ENCODE results near the gene CTNNA2.

CTNNA2 gene

DNA sequence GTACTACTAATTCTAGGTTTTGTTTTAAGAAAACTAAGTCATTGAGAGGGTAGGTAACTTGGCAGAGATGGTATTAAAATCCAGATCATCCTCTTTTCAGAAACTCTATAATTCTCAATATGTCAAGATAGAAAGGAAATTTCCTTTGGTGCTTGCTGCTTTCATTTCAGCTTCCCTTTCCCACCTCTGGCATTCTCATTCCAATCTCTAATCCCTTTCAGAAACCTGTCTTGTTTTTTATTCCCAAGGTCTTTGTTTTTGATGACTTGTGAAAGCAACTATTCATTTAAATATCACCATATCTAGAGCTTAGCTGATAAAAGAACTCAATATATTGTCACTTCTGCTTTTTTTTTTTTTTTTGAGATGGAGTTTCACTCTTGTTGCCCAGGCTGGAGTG, 1034.5 kb downstream of the CTNNA2 start:
- H3K4me1 ChIP-seq (ENCODE audit: control insufficient read depth, insufficient read depth, low read length, unreplicated experiment), result no peaks in the 10 kb centered on the region
- H3K27me3 ChIP-seq (ENCODE audit: insufficient read depth, low read length), result no peaks in the 10 kb centered on the region
- no peak overlapping the region for H3K4me3 ChIP-seq (ENCODE audit: low read depth, low read length)
- H2AFZ ChIP-seq (ENCODE audit: low read length, unreplicated experiment), result no peak overlapping the region
- no peak overlapping the region for H3K27ac ChIP-seq (ENCODE audit: low read depth, low read length)
- no peaks in the 10 kb centered on the region for H3K79me2 ChIP-seq (ENCODE audit: control insufficient read depth, insufficient read depth, low read length, unreplicated experiment)
- H3K36me3 ChIP-seq (ENCODE audit: insufficient read depth, low read length), result no peaks in the 10 kb centered on the region

DNA sequence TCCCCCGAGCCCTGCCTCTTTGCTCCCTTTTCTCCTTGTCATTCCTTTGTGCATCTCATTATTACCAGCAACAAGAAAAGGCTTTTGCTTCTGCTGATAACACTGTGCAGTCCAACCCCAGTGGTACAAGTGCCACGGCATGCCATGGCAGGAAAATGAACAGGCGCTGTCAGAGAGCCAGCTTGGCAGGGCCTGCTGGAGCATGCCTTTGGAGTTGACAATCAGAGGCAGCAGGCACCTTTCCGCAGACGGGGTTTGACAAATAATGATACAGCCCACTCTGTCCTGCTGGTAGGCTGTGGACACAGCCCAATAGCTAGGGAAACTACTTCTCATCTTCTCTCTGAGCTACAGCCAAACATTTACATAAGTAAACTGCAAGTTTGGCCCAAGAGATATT, 1035.6 kb downstream of the CTNNA2 start:
- Histone ChIP-seq H3K79me2 (ENCODE audit: control insufficient read depth, insufficient read depth, low read length, unreplicated experiment) (no peaks in the 10 kb centered on the region), H3K4me1 (ENCODE audit: control insufficient read depth, insufficient read depth, low read length, unreplicated experiment) (no peaks in the 10 kb centered on the region), H3K27me3 (ENCODE audit: insufficient read depth, low read length) (no peaks in the 10 kb centered on the region), H3K27ac (ENCODE audit: low read depth, low read length) (no peak overlapping the region), H2AFZ (ENCODE audit: low read length, unreplicated experiment) (no peak overlapping the region), H3K4me3 (ENCODE audit: low read depth, low read length) (no peak overlapping the region), H3K36me3 (ENCODE audit: insufficient read depth, low read length) (no peaks in the 10 kb centered on the region)

DNA sequence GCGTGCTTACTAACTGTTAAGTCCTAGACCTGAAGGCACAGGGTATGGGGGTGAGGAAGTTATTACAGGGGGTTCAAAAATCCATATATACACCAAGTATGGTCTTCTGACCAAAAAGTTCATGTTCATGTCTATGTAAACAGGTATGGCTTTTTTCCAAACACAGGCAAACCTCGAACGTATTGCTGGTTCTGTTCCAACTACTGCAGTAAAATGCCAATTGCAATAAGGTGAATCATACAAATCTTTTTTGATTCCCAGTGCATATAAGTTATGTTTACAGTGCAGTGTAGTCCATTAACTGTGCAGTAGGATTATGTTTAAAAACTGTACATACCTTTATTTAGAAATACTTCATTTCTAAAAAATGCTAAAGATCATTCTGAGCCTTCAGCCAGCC, 1037.0 kb downstream of the CTNNA2 start:
- H3K4me3 ChIP-seq (ENCODE audit: low read depth, low read length), result no peak overlapping the region
- H2AFZ ChIP-seq (ENCODE audit: low read length, unreplicated experiment), result no peak overlapping the region
- no peak overlapping the region for H3K27ac ChIP-seq (ENCODE audit: low read depth, low read length)
- H3K79me2 ChIP-seq (ENCODE audit: control insufficient read depth, insufficient read depth, low read length, unreplicated experiment), result no peaks in the 10 kb centered on the region
- H3K36me3 ChIP-seq (ENCODE audit: insufficient read depth, low read length), result no peaks in the 10 kb centered on the region
- no peaks in the 10 kb centered on the region for H3K27me3 ChIP-seq (ENCODE audit: insufficient read depth, low read length)
- H3K4me1 ChIP-seq (ENCODE audit: control insufficient read depth, insufficient read depth, low read length, unreplicated experiment), result no peaks in the 10 kb centered on the region

DNA sequence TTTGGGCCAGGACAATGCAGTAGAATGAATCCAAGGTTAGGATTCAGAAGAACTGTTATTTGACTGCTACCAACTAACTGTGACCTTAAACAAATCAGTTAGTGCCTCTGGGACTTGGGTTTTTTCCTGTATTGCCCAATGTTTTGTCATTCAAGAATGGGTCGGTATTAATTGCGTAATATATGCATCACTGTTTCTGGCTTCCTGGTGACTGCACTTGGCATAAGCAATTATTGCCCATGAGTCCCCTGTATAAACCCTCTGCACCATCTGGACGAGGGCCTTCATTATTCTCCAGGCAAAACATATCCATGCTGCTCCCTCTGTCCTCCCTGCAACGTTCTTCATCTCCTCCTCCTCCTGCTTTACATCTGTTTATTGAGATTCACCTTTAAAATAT, 1047.5 kb downstream of the CTNNA2 start:
- no peak overlapping the region for H2AFZ ChIP-seq (ENCODE audit: low read length, unreplicated experiment)
- no peak overlapping the region for H3K4me3 ChIP-seq (ENCODE audit: low read depth, low read length)
- no peaks in the 10 kb centered on the region for H3K4me1 ChIP-seq (ENCODE audit: control insufficient read depth, insufficient read depth, low read length, unreplicated experiment)
- H3K27ac ChIP-seq (ENCODE audit: low read depth, low read length), result no peak overlapping the region
- H3K79me2 ChIP-seq (ENCODE audit: control insufficient read depth, insufficient read depth, low read length, unreplicated experiment), result no peaks in the 10 kb centered on the region
- H3K36me3 ChIP-seq (ENCODE audit: insufficient read depth, low read length), result no peaks in the 10 kb centered on the region
- no peaks in the 10 kb centered on the region for H3K27me3 ChIP-seq (ENCODE audit: insufficient read depth, low read length)

DNA sequence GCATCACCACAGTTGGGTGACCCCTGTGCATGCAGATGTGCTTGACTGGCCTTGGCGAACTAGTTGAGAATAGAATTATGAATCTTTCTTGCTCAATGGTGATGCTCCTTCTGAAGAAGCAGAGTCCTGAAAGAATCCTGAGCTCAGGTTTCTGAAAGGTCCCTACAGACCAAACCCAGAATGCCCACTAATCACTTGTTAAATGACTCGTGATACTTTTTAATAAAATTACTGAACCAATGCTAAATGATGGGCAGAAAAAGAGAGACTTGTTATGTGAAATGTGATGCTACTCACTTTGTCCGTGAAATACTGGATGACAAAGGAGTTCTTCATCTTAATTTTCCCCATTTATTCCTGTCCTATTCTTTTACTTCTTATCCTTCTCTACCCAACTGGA, 1055.2 kb downstream of the CTNNA2 start:
- Histone ChIP-seq H3K4me1 (ENCODE audit: control insufficient read depth, insufficient read depth, low read length, unreplicated experiment) (no peaks in the 10 kb centered on the region), H2AFZ (ENCODE audit: low read length, unreplicated experiment) (no peak overlapping the region), H3K4me3 (ENCODE audit: low read depth, low read length) (no peak overlapping the region), H3K36me3 (ENCODE audit: insufficient read depth, low read length) (no peaks in the 10 kb centered on the region), H3K79me2 (ENCODE audit: control insufficient read depth, insufficient read depth, low read length, unreplicated experiment) (no peaks in the 10 kb centered on the region), H3K27ac (ENCODE audit: low read depth, low read length) (no peak overlapping the region), H3K27me3 (ENCODE audit: insufficient read depth, low read length) (no peaks in the 10 kb centered on the region)

DNA sequence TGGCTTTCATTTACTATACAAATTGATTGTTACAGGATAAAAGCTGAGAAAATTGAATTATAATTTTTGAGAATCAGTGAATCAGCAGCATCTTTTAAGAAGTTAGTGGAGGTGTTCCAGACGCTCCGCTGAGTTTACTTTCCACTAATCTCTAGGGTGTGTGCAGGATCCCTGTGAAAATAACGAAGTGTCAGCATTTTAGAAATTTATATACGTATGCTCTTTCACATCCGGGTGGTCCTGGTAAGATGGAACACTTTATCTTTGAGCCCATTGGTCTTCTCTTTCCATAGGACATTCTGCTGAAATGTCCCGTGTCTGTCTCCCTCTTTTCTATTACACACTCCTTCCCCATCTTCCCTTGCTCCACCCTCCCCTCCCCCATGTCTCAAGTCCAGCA, 1060.3 kb downstream of the CTNNA2 start:
- H2AFZ ChIP-seq (ENCODE audit: low read length, unreplicated experiment), result no peak overlapping the region

DNA sequence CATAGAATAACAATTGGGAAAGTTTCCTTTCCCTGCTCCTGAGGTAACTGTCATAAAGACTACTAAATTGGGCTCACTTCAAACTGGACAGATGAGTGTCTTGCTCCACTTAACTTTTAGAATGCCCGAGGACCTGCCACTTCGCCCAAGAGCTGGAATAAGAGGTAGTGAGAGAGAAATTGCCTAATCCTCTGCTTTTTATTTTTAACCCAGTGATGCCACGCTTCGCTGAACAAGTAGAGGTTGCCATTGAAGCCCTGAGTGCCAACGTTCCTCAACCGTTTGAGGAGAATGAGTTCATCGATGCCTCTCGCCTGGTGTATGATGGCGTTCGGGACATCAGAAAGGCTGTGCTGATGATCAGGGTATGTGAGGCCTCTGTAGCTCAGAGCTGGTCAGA, 1061.1 kb downstream of the CTNNA2 start:
- Histone ChIP-seq H3K79me2 (ENCODE audit: control insufficient read depth, insufficient read depth, low read length, unreplicated experiment) (no peaks in the 10 kb centered on the region), H3K4me1 (ENCODE audit: control insufficient read depth, insufficient read depth, low read length, unreplicated experiment) (no peaks in the 10 kb centered on the region), H3K27ac (ENCODE audit: low read depth, low read length) (no peak overlapping the region), H3K27me3 (ENCODE audit: insufficient read depth, low read length) (no peaks in the 10 kb centered on the region), H3K4me3 (ENCODE audit: low read depth, low read length) (no peak overlapping the region), H3K36me3 (ENCODE audit: insufficient read depth, low read length) (no peaks in the 10 kb centered on the region), H2AFZ (ENCODE audit: low read length, unreplicated experiment) (no peak overlapping the region)

More for the DNA sequence above, 1060.3 kb downstream of the CTNNA2 start:
- no peak overlapping the region for H3K27ac ChIP-seq (ENCODE audit: low read depth, low read length)
- no peak overlapping the region for H3K4me3 ChIP-seq (ENCODE audit: low read depth, low read length)
- no peaks in the 10 kb centered on the region for H3K4me1 ChIP-seq (ENCODE audit: control insufficient read depth, insufficient read depth, low read length, unreplicated experiment)
- H3K79me2 ChIP-seq (ENCODE audit: control insufficient read depth, insufficient read depth, low read length, unreplicated experiment), result no peaks in the 10 kb centered on the region
- H3K27me3 ChIP-seq (ENCODE audit: insufficient read depth, low read length), result no peaks in the 10 kb centered on the region
- H3K36me3 ChIP-seq (ENCODE audit: insufficient read depth, low read length), result no peaks in the 10 kb centered on the region

DNA sequence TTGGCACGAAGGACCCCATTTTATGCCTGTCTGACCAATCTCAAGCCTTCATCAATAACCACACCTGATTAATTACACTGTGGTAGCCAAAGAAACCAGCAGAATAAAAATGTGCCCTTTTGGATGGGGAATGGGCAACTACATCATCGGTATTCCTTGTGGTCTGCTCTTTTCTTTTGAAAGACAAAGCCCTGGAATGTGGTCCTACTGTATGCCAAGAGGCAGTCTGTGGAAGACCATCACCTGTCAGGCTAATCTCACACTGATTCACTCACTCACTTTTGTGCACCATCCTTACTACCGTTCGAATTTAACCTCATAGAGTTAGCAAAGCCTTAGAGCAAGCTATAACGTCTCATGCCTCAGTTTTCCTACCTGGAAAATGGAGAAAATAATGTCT, 1066.9 kb downstream of the CTNNA2 start:
- H3K27me3 ChIP-seq (ENCODE audit: insufficient read depth, low read length), result no peaks in the 10 kb centered on the region
- no peak overlapping the region for H3K27ac ChIP-seq (ENCODE audit: low read depth, low read length)
- no peaks in the 10 kb centered on the region for H3K36me3 ChIP-seq (ENCODE audit: insufficient read depth, low read length)
- H3K79me2 ChIP-seq (ENCODE audit: control insufficient read depth, insufficient read depth, low read length, unreplicated experiment), result no peaks in the 10 kb centered on the region
- H2AFZ ChIP-seq (ENCODE audit: low read length, unreplicated experiment), result no peak overlapping the region
- H3K4me3 ChIP-seq (ENCODE audit: low read depth, low read length), result no peak overlapping the region
- no peaks in the 10 kb centered on the region for H3K4me1 ChIP-seq (ENCODE audit: control insufficient read depth, insufficient read depth, low read length, unreplicated experiment)

DNA sequence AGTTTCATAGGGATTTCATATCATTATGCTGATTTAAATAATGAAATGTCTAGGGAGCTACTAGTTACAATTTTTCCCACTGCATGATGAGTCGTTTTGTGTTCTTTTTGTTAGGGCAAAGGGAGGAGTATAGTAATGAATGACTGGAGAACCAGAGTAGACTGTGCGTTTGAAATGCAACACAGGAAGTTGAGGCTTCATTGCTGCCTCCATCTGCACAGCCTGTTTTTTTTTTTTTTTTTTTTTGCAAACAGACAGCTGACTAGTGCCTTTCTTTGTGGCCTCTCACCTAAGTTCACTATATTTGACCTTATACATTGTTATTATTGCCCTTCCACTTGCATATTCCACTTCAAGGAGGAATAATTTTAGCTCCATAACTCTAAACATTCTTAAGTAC, 1078.4 kb downstream of the CTNNA2 start:
- H3K27me3 ChIP-seq (ENCODE audit: insufficient read depth, low read length), result no peaks in the 10 kb centered on the region
- no peak overlapping the region for H2AFZ ChIP-seq (ENCODE audit: low read length, unreplicated experiment)

DNA sequence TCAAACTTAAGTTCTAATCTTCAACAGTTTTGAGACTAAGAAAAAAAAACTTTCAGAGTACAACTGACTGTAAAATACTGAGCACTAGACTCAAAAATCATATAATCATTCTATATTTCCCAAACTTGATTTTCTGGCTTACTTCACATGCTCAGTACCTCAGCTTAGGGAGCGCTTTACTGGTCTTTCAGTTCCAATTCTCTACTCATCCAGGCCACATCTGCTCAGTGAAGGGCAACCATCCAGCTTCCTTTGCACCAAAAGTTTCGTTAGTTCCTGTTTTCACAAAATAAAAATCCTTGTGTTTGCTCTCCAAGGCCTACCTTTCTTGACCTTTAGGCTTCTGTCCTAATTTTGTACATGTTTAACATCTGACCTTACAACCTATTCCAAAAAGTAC, 1079.3 kb downstream of the CTNNA2 start:
- Histone ChIP-seq H3K79me2 (ENCODE audit: control insufficient read depth, insufficient read depth, low read length, unreplicated experiment) (no peaks in the 10 kb centered on the region), H3K36me3 (ENCODE audit: insufficient read depth, low read length) (no peaks in the 10 kb centered on the region), H3K4me3 (ENCODE audit: low read depth, low read length) (no peak overlapping the region)

More for the DNA sequence above, 1078.4 kb downstream of the CTNNA2 start:
- Histone ChIP-seq H3K79me2 (ENCODE audit: control insufficient read depth, insufficient read depth, low read length, unreplicated experiment) (no peaks in the 10 kb centered on the region), H3K36me3 (ENCODE audit: insufficient read depth, low read length) (no peaks in the 10 kb centered on the region), H3K4me1 (ENCODE audit: control insufficient read depth, insufficient read depth, low read length, unreplicated experiment) (no peaks in the 10 kb centered on the region), H3K4me3 (ENCODE audit: low read depth, low read length) (no peak overlapping the region), H3K27ac (ENCODE audit: low read depth, low read length) (no peak overlapping the region)

DNA sequence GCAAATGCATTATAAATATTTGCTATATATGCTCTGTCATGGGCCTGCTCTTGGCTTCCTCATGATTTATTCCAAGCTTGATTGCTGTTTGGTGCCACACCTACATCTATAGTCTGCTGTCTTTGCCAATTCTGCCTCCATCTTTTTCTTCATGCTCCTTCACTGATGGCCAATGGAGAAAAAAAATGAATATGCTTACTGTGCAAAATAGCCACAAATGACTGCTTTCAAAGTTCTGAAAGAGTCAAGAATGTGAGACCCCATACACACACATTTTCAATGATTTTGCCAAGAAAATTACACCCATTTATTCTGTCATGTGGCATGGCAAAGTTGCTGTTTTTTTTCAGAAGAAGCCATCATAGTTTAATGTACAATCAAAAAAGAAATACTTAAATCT, 1097.3 kb downstream of the CTNNA2 start:
- no peaks in the 10 kb centered on the region for H3K79me2 ChIP-seq (ENCODE audit: control insufficient read depth, insufficient read depth, low read length, unreplicated experiment)
- H3K27me3 ChIP-seq (ENCODE audit: insufficient read depth, low read length), result no peaks in the 10 kb centered on the region
- H3K4me1 ChIP-seq (ENCODE audit: control insufficient read depth, insufficient read depth, low read length, unreplicated experiment), result no peaks in the 10 kb centered on the region
- no peaks in the 10 kb centered on the region for H3K36me3 ChIP-seq (ENCODE audit: insufficient read depth, low read length)
- H3K27ac ChIP-seq (ENCODE audit: low read depth, low read length), result no peak overlapping the region
- H3K4me3 ChIP-seq (ENCODE audit: low read depth, low read length), result no peak overlapping the region
- no peak overlapping the region for H2AFZ ChIP-seq (ENCODE audit: low read length, unreplicated experiment)

More for the DNA sequence above, 1079.3 kb downstream of the CTNNA2 start:
- no peak overlapping the region for H2AFZ ChIP-seq (ENCODE audit: low read length, unreplicated experiment)
- H3K27ac ChIP-seq (ENCODE audit: low read depth, low read length), result no peak overlapping the region
- no peaks in the 10 kb centered on the region for H3K27me3 ChIP-seq (ENCODE audit: insufficient read depth, low read length)
- no peaks in the 10 kb centered on the region for H3K4me1 ChIP-seq (ENCODE audit: control insufficient read depth, insufficient read depth, low read length, unreplicated experiment)

Measured in ACC112 (cell line).